ENCODE data around the gene ADAM21.
"Not testable (repeated sequence)": the region's sequence is repeated elsewhere in the genome, so short reads cannot be mapped to it uniquely, and the experiment has no call there.

ADAM21 gene

GRCh38 chr14:70422538-70422937, 29.4 kb upstream of the ADAM21 start:
- Histone ChIP-seq H3K9ac (ENCODE audit: low read depth, low read length, poor library complexity) (no peak overlapping the region), H3K79me1 (ENCODE audit: low read depth, low read length) (no peaks in the 10 kb centered on the region), H2AFZ (ENCODE audit: low read length) (no peak overlapping the region), H2AK5ac (ENCODE audit: low read depth, low read length) (no peak overlapping the region), H4K8ac (ENCODE audit: low read depth, low read length) (no peak overlapping the region), H4K91ac (ENCODE audit: low read depth, low read length, poor library complexity) (no peak overlapping the region), H3K9me3 (replicated peaks in 1 of 2; ENCODE audit: control insufficient read depth in 2 of 2, insufficient read depth in 1 of 2, low read depth in 1 of 2, low read length in 2 of 2) (peaks cover 0 to 6% of the 10 kb centered on the region in 2 donors), H3K23ac (ENCODE audit: low read depth, low read length, poor library complexity) (no peak overlapping the region), H3K4me2 (ENCODE audit: insufficient read depth, low read length, poor library complexity, severe bottlenecking) (no peak overlapping the region), H2BK15ac (ENCODE audit: low read length) (no peak overlapping the region), H3K4me1 (ENCODE audit: control insufficient read depth in 2 of 2, insufficient read depth in 1 of 2, low read depth in 1 of 2, low read length in 2 of 2) (peaks cover 0 to 2% of the 10 kb centered on the region in 2 donors), H3K36me3 (replicated peaks in 1 of 2; ENCODE audit: control insufficient read depth in 2 of 2, insufficient read depth in 2 of 2, low read length in 2 of 2) (no peaks in the 10 kb centered on the region), H2BK5ac (ENCODE audit: low read length) (no peak overlapping the region), H3K4ac (ENCODE audit: low read length) (no peak overlapping the region), H3K14ac (ENCODE audit: low read length) (no peak overlapping the region), H3K4me3 (ENCODE audit: low read length in 2 of 2) (no peak overlapping the region), H2BK12ac (ENCODE audit: low read length) (no peak overlapping the region), H3K27me3 (ENCODE audit: control insufficient read depth in 3 of 3, insufficient read depth in 3 of 3, low read depth in 1 of 3, low read length in 3 of 3) (no peaks in the 10 kb centered on the region), H3K18ac (ENCODE audit: low read length) (no peak overlapping the region), H2BK120ac (ENCODE audit: low read depth, low read length) (no peak overlapping the region), H3K27ac (replicated peaks; ENCODE audit: low read length) (no peak overlapping the region)
- DNase-seq (ENCODE audit: low spot score) = no peak
- no CpG with 5 or more reads among the region's 2 CpGs for WGBS, 2 donors (ENCODE audit: extremely low coverage in 2 of 2, insufficient read length in 2 of 2, insufficient replicate concordance in 1 of 2)

DNA sequence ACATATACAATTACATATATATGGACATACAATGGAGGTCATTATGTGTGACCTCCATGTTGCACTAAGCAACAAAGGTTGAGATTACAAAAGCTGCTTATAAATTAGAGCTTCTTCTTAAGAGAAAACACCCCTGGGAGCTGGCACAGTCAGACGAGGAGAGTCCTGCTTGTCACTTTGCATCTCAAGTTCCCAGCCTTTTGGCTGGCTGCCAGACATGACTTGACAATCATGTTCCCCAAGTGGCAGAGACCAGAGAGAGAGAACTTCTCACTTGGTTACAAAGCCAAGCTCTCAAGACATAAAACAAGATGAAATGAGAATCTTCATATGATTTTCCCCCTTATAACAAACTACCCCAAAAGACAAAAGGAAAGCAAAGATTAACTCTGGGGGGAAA, 26.6 kb upstream of the ADAM21 start:
- no peaks in the 10 kb centered on the region for H3K4me1 ChIP-seq (ENCODE audit: control insufficient read depth in 2 of 2, insufficient read depth in 1 of 2, low read depth in 1 of 2, low read length in 2 of 2)
- H3K27ac ChIP-seq (replicated peaks; ENCODE audit: low read length) = no peak overlapping the region
- no peaks in the 10 kb centered on the region for H3K79me1 ChIP-seq (ENCODE audit: low read depth, low read length)
- H3K27me3 ChIP-seq (ENCODE audit: control insufficient read depth in 3 of 3, insufficient read depth in 3 of 3, low read depth in 1 of 3, low read length in 3 of 3) = no peaks in the 10 kb centered on the region
- H3K9me3 ChIP-seq (replicated peaks in 1 of 2; ENCODE audit: control insufficient read depth in 2 of 2, insufficient read depth in 1 of 2, low read depth in 1 of 2, low read length in 2 of 2) = peaks cover 0 to 6% of the 10 kb centered on the region in 2 donors
- H3K23ac ChIP-seq (ENCODE audit: low read depth, low read length, poor library complexity) = no peak overlapping the region
- no peak overlapping the region for H4K91ac ChIP-seq (ENCODE audit: low read depth, low read length, poor library complexity)
- H3K4me2 ChIP-seq (ENCODE audit: insufficient read depth, low read length, poor library complexity, severe bottlenecking) = no peak overlapping the region
- no peak overlapping the region for H3K4ac ChIP-seq (ENCODE audit: low read length)
- H3K9ac ChIP-seq (ENCODE audit: low read depth, low read length, poor library complexity) = no peak overlapping the region
- H2BK15ac ChIP-seq (ENCODE audit: low read length) = no peak overlapping the region
- H2BK12ac ChIP-seq (ENCODE audit: low read length) = no peak overlapping the region
- H3K14ac ChIP-seq (ENCODE audit: low read length) = no peak overlapping the region
- no peak overlapping the region for H3K4me3 ChIP-seq (ENCODE audit: low read length in 2 of 2)
- no peak overlapping the region for H2BK120ac ChIP-seq (ENCODE audit: low read depth, low read length)
- no peak for DNase-seq (ENCODE audit: low spot score)
- no peaks in the 10 kb centered on the region for H3K36me3 ChIP-seq (replicated peaks in 1 of 2; ENCODE audit: control insufficient read depth in 2 of 2, insufficient read depth in 2 of 2, low read length in 2 of 2)
- no peak overlapping the region for H2AFZ ChIP-seq (ENCODE audit: low read length)
- no peak overlapping the region for H2BK5ac ChIP-seq (ENCODE audit: low read length)
- H2AK5ac ChIP-seq (ENCODE audit: low read depth, low read length) = no peak overlapping the region
- H4K8ac ChIP-seq (ENCODE audit: low read depth, low read length) = no peak overlapping the region
- H3K18ac ChIP-seq (ENCODE audit: low read length) = no peak overlapping the region
- WGBS, 2 donors (ENCODE audit: extremely low coverage in 2 of 2, insufficient read length in 2 of 2, insufficient replicate concordance in 1 of 2) = no CpG with 5 or more reads among the region's 1 CpG

- H3K27me3 ChIP-seq (ENCODE audit: control insufficient read depth in 3 of 3, insufficient read depth in 3 of 3, low read depth in 1 of 3, low read length in 3 of 3); H2AFZ ChIP-seq (ENCODE audit: low read length); H3K4me2 ChIP-seq (ENCODE audit: insufficient read depth, low read length, poor library complexity, severe bottlenecking); H3K9ac ChIP-seq (ENCODE audit: low read depth, low read length, poor library complexity); H3K18ac ChIP-seq (ENCODE audit: low read length); H3K79me1 ChIP-seq (ENCODE audit: low read depth, low read length); H4K8ac ChIP-seq (ENCODE audit: low read depth, low read length); H3K27ac ChIP-seq (replicated peaks; ENCODE audit: low read length); H3K9me3 ChIP-seq (replicated peaks in 1 of 2; ENCODE audit: control insufficient read depth in 2 of 2, insufficient read depth in 1 of 2, low read depth in 1 of 2, low read length in 2 of 2); H2BK15ac ChIP-seq (ENCODE audit: low read length); H3K4me1 ChIP-seq (ENCODE audit: control insufficient read depth in 2 of 2, insufficient read depth in 1 of 2, low read depth in 1 of 2, low read length in 2 of 2); H2BK12ac ChIP-seq (ENCODE audit: low read length); H2AK5ac ChIP-seq (ENCODE audit: low read depth, low read length); H2BK120ac ChIP-seq (ENCODE audit: low read depth, low read length); H3K4ac ChIP-seq (ENCODE audit: low read length); DNase-seq (ENCODE audit: low spot score); H3K14ac ChIP-seq (ENCODE audit: low read length); H4K91ac ChIP-seq (ENCODE audit: low read depth, low read length, poor library complexity); H3K36me3 ChIP-seq (replicated peaks in 1 of 2; ENCODE audit: control insufficient read depth in 2 of 2, insufficient read depth in 2 of 2, low read length in 2 of 2); H2BK5ac ChIP-seq (ENCODE audit: low read length); H3K23ac ChIP-seq (ENCODE audit: low read depth, low read length, poor library complexity); H3K4me3 ChIP-seq (ENCODE audit: low read length in 2 of 2): not testable (repeated sequence)
- WGBS, 2 donors (ENCODE audit: extremely low coverage in 2 of 2, insufficient read length in 2 of 2, insufficient replicate concordance in 1 of 2) = no CpG with 5 or more reads among the region's 4 CpGs
Observed at GRCh38 chr14:70426555-70426954, 25.4 kb upstream of the ADAM21 start.

DNA sequence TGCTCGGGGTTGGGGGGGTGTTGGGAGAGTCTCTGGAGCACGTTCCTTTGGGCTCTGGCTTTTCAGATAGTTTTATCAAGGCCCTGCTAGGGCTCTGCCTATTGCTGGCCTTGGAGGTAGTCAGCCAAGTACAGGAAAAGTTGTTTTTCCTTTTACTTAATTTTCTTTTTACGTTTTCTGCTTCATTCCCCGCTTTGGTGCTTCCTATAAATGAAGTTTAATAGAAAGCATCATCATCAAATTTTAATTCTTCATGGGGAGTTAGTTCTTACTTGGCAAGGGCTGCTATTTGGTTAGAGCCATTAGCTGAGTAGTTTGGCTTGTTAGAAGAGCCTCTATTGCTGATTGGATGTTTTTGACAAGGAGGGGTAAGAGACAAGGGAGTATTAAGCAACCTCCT, 15.1 kb upstream of the ADAM21 start:
- H2AK5ac ChIP-seq (ENCODE audit: low read depth, low read length) = no peak overlapping the region
- H3K79me1 ChIP-seq (ENCODE audit: low read depth, low read length) = no peaks in the 10 kb centered on the region
- H3K27ac ChIP-seq (replicated peaks; ENCODE audit: low read length) = no peak overlapping the region
- H2AFZ ChIP-seq (ENCODE audit: low read length) = no peak overlapping the region
- H3K18ac ChIP-seq (ENCODE audit: low read length) = no peak overlapping the region
- no peak overlapping the region for H3K4me2 ChIP-seq (ENCODE audit: insufficient read depth, low read length, poor library complexity, severe bottlenecking)
- H3K14ac ChIP-seq (ENCODE audit: low read length) = no peak overlapping the region
- no peaks in the 10 kb centered on the region for H3K36me3 ChIP-seq (replicated peaks in 1 of 2; ENCODE audit: control insufficient read depth in 2 of 2, insufficient read depth in 2 of 2, low read length in 2 of 2)
- no peak overlapping the region for H2BK120ac ChIP-seq (ENCODE audit: low read depth, low read length)
- H2BK5ac ChIP-seq (ENCODE audit: low read length) = no peak overlapping the region
- no peak overlapping the region for H3K4ac ChIP-seq (ENCODE audit: low read length)
- no peak for DNase-seq (ENCODE audit: low spot score)
- no CpG with 5 or more reads among the region's 4 CpGs for WGBS, 2 donors (ENCODE audit: extremely low coverage in 2 of 2, insufficient read length in 2 of 2, insufficient replicate concordance in 1 of 2)
- H2BK12ac ChIP-seq (ENCODE audit: low read length) = no peak overlapping the region
- no peak overlapping the region for H3K23ac ChIP-seq (ENCODE audit: low read depth, low read length, poor library complexity)
- H4K91ac ChIP-seq (ENCODE audit: low read depth, low read length, poor library complexity) = no peak overlapping the region
- no peak overlapping the region for H4K8ac ChIP-seq (ENCODE audit: low read depth, low read length)
- peaks cover 5 to 6% of the 10 kb centered on the region in 2 donors for H3K9me3 ChIP-seq (replicated peaks in 1 of 2; ENCODE audit: control insufficient read depth in 2 of 2, insufficient read depth in 1 of 2, low read depth in 1 of 2, low read length in 2 of 2)
- H3K9ac ChIP-seq (ENCODE audit: low read depth, low read length, poor library complexity) = no peak overlapping the region
- no peaks in the 10 kb centered on the region for H3K27me3 ChIP-seq (ENCODE audit: control insufficient read depth in 3 of 3, insufficient read depth in 3 of 3, low read depth in 1 of 3, low read length in 3 of 3)
- no peak overlapping the region for H3K4me3 ChIP-seq (ENCODE audit: low read length in 2 of 2)
- H2BK15ac ChIP-seq (ENCODE audit: low read length) = no peak overlapping the region
- no peaks in the 10 kb centered on the region for H3K4me1 ChIP-seq (ENCODE audit: control insufficient read depth in 2 of 2, insufficient read depth in 1 of 2, low read depth in 1 of 2, low read length in 2 of 2)

Data from neuronal stem cell (in vitro differentiated cells).